Activated gamma-delta T cell treated with Interleukin-2 at 50 U/mL for 16 hours (primary cell): Measurements from ENCODE around the gene CASK.
"Not testable (repeated sequence)": the region's sequence is repeated elsewhere in the genome, so short reads cannot be mapped to it uniquely, and the experiment has no call there.

Experiments
- DNase-seq: peaks from one replicate; pipeline ENCODE4 v3.0.0-alpha.2; 2020

Gene CASK

DNA sequence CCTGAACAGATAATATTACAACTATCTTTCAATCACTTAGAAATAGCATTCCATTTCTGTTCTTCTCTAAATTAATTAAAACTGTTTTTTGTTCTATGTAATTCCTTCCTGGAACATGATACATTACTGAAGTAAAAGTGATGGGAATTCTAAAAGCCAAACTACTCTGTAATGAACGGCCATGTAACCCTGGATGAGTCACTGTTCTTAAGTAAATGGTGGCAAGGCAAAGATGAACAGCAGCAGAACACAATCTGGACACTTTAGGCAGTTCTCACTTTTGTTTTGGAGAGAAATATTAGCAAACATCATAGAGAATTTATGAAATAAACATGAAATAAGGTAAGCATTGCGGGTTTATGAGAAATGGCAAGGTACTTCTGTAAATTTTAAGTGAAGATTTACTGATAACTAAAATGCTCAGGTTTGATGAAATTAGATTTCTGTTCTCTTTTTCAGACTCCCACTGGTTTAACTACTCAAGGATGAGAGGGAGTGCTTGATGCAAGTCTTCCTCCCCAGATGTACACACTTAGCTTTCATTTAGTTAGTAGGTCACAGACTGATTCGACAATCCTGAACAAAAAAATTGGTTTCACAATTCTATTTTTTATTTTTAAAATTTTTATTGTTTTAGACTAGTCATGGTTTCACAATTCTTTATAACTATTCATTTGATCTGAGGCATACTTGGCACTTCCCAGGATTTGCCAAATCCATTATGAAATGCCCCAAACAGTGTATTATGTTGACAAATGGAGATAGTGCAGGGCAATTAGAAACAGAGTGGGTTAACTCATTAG is 200.3 kb downstream of the CASK start:
- DNase-seq = no peak

DNA sequence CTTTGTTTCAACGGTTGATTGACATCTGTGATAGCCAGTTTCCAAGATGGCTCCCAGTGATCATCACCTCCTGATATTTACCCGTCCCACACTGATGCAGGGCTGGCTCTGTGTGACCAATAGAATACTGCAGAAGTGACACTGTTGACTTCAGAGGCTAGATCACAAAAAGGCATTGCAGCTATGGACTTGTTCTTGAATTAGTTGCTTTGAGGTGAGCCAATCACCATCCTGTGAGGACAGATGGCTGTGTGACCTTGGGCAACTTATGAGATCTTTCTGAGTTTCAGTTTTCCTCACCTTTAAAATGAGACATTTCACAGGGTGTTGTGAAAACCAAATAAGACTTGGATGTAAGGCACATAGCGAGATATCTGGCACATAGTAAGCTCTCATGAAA is 201.1 kb downstream of the CASK start:
- DNase-seq = no peak

DNA sequence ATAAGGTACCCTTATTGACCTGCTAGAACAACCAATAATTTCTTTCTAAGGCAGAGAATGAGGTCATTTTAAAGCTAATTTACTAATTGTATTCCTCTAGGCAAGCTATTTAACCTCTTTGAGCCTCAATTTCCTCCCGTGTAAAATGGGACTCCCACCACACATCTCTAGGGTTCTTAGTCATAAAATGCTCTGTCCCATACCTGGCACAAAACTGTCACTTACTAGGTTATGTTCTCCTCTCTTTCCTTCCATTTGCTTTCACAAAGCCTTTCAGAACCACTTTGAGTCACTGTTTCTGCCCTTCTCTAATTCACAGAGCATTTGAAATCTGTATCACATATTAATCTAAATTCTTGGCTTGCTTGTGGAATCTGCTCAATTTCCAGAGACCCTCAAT is 201.8 kb downstream of the CASK start:
- no peak for DNase-seq

DNA sequence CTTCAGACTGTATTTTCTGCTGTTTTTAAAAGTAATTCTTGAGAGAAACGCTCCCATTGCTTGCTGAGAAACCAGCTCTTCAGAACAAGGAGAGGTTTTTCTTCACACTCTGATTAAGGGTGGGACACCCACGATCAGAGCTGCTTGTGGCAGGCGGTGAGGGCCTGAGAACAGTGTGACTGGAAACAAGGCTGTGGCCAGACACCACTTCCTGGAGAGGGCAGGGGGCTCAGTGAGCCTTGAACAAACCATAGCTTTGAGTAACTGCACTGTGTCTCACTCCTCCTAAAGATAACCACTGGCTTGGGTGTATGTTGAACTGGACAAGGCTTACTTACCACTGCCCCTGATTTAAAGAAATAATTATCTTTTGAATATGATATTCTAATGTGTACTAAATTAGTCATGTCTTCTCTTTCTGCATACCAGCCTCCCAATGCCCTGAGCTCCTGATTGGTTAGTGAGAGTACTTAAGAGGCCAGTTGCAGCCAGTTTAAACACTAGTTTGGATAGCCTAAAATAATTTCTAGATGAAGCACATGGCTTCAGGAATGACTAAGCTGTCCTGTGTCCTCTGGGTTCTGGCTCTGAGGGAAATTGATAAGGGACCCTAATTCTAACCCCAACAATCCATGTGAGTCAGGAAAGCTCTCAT is 203.1 kb downstream of the CASK start:
- peak; percentile 54 for DNase-seq

DNA sequence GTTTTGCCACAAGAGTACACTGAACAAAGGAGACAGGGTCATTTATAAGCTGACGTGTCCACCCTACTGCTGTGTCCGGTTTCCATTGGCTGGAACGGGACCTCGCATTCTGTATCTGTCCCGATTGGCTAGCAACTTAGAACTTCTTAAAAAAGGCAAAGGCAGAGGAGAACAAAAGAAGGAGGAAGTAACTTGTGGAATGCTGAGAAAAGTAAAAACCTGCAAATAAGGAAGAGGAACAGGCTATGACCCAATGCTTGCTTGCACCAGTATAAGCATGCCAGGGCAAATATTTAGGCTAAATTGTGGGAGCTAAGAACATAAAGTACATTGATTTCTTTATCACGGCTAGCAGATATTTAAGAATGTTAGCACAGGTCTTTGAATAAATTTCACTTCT is 203.7 kb downstream of the CASK start:
- not testable (repeated sequence) for DNase-seq

DNA sequence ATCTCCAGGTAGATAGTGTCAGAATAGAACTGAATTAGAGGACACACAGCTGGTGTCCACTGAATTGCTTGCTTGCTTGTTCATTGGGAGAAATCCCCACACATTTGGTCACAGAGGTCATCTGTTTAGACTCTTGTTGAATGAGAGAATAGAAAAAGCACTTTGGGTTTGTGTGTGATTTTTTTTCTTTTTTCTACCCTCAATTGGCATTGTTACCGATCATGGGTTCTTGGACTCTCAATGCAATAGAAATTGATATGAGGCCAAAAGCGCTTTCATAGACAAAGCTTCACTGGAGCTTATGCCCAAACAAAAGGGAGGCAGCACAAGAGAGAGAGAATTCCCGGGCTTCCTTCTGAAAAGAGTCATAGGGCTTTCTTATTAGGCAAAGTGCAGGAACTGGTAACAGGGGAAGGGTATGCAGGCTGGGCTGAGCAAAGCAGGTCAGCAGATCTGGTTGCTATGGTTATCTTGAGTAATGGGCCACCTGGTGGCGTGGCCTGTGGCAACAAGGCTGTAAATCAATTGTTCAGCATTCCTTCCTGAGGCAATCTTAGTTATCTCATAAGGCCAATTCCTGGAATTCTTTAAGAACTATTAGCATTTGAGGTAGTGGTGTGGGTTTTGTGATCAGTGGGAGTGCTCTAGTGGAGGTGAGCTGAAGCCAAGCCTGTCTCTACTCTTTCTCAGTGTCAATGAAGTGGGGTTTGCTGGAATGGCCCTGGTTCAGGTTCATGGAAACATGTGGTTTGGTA is 204.7 kb downstream of the CASK start:
- DNase-seq = no peak

DNA sequence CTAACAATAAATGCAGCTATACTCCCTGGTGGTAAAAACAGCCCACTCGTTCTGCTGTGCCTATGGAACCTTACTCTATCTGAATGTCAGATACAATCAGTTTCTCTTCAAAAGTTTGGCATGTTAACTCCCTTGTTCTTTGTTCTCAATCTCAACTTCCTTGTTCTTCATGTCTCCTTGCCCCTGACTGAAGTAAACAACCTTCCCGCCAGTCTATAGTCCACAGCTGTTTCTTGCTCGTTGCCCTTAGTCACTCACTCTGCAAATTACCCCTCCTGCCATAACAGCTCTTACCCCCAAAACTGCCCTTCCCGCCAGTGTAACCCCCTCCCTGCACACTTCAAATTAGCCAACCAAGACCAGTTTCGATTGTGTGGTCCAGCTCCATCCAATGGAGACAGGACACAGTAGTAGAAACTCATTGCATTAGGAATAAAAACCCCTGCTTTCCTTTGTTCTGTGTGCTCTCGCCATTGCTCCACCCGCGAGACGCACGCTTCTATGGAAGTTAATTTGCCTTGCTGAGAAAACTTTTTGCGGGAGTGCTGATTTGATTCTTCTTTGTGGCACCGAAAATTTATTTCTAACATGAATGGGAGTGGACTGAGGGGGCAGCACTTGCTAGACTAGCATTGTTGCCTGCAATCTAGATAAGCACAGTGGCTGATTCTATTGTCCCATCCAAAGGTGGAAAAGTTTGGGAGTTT is 206.4 kb downstream of the CASK start:
- DNase-seq = no peak

DNA sequence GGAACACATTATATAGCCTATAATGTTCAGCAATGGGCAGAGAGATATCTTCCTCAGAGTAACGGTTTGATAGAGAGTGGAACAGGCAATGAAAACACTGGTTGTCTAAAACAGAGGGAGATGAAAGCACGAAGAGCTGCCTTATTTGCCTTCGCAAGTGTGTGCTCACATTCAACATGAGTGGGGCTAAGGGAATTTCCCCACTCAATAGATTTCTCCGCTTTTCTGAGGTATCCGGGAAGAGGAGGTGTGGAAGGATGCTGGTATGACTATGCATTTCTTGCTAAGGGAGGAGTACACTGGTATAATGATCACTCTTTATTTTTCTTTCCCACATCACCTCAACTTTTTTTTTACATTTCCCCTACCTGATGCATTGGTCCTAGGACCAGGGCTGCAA is 207.1 kb downstream of the CASK start:
- no peak for DNase-seq

DNA sequence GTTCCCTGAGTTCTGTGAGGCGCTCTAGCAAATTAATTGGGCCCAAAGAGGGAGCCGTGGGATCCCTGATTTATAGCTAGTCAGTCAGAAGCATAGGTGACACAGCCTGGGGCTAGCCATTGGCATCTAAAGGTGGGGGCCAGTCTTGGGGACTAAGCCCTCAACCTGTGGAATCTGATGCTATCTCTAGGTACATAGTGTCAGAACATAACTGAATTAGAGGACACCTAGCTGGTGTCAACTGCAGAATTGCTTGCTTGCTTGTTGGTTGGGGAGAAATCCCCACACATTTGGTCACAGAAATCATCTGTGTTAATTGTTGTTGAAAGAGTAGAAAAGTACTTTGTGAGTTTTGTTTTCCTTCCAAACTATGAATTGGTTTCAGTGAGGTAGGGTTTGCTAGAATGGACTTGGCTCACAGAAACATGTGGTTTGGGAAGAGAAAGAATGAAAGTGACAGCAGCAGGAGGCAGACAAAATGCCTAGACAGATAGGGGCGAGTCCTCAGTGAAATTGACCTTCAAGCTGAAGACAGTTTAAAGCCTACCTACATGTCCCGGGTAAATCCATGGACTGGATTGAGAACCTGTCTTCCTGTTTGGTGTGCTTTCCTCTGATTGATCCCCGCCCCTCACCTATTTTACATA is 212.2 kb downstream of the CASK start:
- no peak for DNase-seq

DNA sequence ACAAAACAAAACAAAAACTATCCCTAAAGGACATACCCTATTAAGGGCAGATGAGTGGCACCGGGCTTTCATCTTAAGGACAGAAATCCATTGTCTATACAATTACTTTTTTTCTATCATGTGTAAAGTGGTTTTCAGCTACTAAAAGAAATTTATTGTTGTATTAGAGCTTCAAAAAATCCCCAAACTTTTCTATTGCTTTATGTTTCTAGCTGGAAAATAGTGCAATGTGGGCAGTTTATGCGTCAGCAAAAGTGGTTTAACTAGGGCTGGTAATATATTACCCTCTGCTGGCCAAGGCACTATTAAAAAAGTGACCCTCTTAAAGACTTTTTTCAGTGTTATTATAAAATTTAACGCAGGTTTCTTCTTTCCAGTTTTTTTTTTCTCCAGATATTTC is 214.9 kb downstream of the CASK start:
- no peak for DNase-seq

DNA sequence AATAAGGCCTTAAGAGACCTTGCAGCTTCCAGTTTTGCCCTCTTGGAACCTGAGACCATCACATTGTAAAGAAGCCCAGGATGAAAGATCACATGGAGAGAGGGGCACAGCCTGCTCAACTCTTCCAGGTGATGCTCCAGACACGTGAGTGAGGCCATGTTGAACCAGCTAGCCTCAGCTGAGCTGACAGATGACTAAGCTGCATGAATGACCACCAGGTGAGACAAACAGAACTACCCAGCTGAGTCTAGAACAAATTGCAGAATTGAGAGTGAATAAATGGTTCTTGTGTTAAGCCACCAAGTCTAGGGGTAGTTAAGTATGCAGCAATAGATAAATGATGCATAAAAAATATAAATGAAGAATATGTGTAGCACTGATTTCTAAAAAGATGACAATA is 216.1 kb downstream of the CASK start:
- DNase-seq = no peak

DNA sequence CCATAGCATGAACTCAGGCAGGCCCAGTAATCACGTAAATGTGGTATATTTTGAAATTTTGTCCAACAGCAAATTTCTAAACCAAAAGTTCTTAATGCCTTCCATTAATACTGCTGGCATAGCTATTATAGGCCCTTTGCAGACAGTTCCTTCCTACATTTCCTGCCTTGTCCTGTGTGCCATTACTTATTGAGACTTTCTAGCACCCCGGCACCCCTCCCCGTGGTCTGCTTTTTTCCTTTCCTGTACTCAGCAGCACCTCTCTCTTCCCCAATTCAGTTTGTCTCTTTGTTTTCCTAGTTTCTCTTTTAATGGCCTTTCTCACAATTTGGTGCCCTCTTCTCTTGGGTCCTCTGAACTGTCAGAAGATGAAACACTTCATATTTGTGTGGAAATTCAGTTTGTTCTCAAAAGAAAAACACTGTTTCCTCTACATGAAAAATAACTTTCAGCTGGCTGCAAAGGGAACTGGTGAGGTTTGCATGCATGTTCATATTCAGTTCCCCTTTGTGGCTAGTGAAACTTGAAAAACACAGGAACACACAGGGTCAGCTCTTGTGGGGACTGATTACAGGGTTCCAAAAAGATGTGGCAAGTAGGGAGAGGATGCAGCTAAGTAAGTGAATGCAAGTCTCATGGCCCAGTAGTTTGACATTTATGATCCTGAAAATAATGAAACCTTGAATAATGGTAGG is 217.5 kb downstream of the CASK start:
- DNase-seq = no peak

DNA sequence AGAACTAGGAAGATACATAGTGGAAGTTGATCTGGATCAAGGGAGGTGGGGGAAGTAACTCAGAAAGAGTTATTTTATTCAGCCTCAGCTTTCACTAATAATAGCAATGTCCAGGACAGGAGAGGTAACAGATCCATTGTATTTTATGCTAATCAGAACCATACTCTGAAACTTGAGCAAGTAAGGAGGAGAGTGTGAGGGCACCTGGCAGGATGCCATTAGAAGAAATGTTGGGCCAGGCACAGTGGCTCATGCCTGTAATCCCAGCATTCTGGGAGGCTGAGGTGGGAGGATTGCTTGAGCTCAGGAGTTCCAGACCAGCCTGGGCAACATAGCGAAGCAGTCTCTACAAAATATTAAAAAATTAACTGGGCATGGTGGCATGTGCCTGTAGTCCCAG is 218.3 kb downstream of the CASK start:
- DNase-seq = no peak

DNA sequence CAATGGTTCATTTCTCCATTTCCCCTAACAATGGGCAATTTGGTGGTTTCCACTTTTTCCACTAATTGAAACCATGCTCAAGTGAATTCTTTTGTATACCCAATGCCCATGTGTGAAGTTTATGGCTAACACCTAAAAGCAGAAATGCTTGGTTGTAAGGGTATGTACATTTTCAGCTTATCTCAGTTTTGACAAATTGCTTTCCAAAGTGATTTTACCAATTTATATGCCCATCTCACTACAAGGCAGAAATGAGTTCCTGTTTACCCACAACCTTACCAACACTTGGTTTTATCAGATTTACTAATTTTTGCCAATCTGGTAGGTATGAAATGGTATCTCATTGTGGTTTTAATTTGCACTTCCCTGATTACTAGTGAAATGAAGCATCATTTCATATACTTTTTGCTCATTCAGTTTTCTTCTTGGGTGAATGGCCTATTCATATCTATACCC is 219.8 kb downstream of the CASK start:
- DNase-seq = no peak

DNA sequence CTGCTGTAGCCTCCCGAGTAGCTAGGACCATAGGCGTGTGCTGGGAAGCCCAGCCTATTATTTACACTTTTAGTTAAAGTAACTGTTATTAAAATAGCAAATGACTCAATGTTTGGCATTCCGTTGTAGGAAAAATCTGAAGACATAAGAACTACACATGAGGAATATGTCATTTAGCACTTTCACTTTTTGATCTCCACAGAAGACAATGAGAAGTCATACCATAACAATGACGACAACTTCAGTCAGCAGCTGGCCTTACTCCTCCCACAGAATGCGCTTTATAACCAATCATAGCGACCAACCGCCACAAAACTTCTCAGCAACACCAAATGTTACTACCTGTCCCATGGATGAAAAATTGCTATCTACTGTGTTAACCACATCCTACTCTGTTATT is 227.9 kb downstream of the CASK start:
- peak; percentile 6 for DNase-seq

DNA sequence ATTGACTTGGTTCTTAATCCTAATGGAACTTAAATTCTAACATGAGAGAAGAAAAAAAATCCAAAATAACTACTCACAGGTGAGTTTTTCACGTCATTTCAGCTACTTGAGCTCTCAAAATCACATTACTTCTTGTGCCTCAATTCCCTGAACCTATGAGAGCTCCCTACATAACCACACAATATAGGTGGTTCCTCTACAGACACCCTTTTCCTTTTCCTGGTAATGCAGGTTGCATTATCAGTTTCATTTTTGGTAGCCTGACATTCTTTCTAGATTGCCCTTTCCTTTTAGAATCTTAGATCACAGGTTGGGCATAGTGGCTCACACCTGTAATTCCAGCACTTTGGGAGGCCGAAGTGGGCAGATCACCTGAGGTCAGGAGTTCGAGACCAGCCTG is 230.3 kb downstream of the CASK start:
- DNase-seq = no peak

DNA sequence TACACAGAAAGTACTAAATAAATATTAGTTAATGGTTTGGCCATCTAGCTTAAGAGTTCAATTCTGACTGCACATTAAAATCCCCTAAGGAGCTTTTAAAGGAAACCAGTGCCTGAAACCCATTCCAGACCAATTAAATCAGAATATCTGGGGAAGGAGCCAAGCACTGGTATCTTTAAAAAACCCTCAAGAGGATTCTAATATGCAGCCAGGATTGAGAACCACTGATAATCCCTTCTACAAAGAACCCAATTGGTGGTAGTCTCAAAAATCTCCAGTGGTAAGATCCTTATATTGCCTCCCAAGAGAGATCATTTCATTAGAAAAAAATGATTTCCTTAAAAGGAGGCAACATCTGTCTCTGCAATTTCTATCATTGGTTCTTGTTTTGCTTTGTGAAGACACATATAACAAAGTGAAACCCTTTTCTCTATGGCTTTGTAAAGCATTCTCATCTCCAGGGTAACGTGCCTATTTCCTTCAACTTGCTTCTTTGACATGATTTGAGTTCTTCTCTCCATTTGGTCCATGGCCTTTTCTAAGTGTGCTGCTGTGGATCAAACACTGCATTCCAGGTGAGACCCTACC is 231.1 kb downstream of the CASK start:
- no peak for DNase-seq

DNA sequence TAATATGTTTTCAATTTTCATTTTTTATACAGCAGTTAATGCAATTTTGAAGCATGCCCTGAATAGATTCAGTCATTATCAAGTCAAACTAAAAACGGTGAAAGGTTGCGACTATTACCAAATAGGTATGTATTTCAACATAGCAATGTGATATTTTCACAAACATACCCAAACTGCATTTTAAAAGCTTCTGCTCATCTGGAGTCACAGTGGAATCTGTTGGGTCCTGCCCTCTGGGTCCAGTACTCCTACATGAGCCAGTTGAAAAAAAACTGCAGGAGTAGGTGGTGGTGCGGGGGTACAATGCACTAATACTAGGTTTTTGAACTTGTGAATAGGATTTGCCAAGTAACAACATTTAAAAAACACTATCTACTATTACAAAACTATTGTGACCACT is 233.6 kb downstream of the CASK start:
- DNase-seq = no peak

DNA sequence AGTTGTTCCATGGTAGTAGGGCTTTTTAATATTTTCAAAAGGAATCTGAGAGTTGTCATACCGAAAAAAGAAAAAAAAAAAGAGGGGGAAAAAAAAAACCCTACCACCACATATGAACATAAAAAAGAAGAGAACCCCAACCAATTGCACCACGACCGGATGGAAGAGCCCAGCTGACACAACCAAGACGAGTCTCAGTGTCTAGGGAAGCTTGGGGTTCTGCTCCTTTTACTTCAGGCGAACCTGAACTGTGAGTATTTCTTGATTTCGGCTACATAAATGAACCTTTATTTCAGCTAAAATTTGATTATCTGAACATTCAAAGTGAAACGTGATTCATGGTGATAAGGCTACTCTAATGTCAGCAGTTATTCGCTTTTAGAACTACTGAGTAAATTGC is 234.5 kb downstream of the CASK start, which contains the start of gene GPR34:
Gene GPR34, plus strand, starts transcription at position 139 of the 400 bp plus-strand sequence. CDS start 6,661 bp downstream, outside the sequence.
- no peak for DNase-seq

DNA sequence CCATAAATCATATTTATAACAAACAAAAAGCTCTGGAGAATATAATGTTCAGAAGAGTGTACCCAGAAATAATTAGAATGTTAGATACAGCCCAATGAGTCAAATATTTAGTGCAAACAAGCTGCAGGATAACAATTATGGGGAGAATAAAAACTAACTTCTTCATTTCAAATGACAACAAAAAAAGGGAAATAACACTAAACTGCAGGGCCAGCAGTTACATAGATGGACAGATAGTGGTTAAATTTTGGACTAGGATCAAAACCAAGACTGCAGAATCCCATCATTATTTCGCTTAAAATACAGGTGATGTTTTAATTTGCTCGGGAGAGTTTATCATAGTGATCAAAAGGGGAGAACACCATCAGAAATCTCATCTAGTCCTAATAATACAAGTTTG is 235.2 kb downstream of the CASK start:
- DNase-seq = no peak

DNA sequence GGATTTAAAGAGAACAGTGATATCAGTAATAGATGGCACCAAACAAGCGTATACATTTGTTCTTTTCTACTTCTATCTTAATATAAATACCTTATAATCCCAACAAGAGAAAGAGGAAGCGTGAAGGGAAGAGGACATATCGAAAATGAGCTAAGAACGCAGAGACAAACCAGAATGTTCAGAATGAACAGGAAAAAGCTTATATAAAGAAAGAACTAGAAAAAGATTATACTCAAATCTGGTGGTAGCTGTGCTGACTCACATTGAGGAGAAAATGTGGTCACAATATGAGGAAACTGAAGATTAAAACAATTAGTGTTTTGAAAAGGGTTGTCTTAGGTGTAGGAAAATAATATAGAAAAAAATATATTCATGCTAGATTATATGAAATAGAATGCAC is 236.6 kb downstream of the CASK start:
- no peak for DNase-seq

DNA sequence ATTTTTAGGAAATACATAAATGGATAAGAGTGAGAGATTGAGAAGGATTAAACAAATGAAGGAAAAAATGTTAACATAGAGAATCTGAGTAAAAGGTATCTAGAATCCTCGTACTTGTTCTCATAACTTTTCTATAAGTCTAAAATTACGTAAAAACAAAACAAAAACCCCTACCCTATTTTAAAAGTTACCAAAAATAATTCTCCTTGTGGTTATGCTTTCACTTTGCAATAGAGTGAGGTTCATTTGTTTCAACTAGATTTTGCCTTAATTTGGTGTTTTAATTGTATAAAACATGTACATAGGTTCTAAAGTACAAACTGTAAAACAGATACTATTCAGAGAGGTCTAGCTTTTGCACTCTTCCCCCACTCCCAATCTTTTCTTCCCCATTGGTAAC is 238.4 kb downstream of the CASK start:
- no peak for DNase-seq
